ENCODE data around the gene FAF1.

FAF1 gene

GRCh38 chr1:50983219-50983802 is 23.2 kb upstream of the FAF1 start:
- TF ChIP-seq POLR2A (IDR thresholded peaks at IDR 0.05; ENCODE audit: low read length) (no peak), GATA1 (IDR thresholded peaks at IDR 0.05; ENCODE audit: low read depth, low read length) (no peak)
- DNase-seq = no peak

- TF ChIP-seq GATA1 (IDR thresholded peaks at IDR 0.05; ENCODE audit: low read depth, low read length) (no peak), POLR2A (IDR thresholded peaks at IDR 0.05; ENCODE audit: low read length) (no peak)
- DNase-seq = no peak
These were observed 22.5 kb upstream of the FAF1 start for GRCh38 chr1:50982611-50983010.

GRCh38 chr1:50981741-50982140 is 21.7 kb upstream of the FAF1 start:
- TF ChIP-seq GATA1 (IDR thresholded peaks at IDR 0.05; ENCODE audit: low read depth, low read length) (no peak), POLR2A (IDR thresholded peaks at IDR 0.05; ENCODE audit: low read length) (no peak)
- DNase-seq = no peak

- DNase-seq = no peak
- TF ChIP-seq POLR2A (IDR thresholded peaks at IDR 0.05; ENCODE audit: low read length) = no peak
- no peak for TF ChIP-seq GATA1 (IDR thresholded peaks at IDR 0.05; ENCODE audit: low read depth, low read length)
These were observed 20.4 kb upstream of the FAF1 start for GRCh38 chr1:50980505-50980904.

- DNase-seq = no peak
- TF ChIP-seq POLR2A (IDR thresholded peaks at IDR 0.05; ENCODE audit: low read length) = no peak
- no peak for TF ChIP-seq GATA1 (IDR thresholded peaks at IDR 0.05; ENCODE audit: low read depth, low read length)
These were observed 19.9 kb upstream of the FAF1 start for GRCh38 chr1:50979937-50980336.

GRCh38 chr1:50978852-50979781 is 19.1 kb upstream of the FAF1 start:
- DNase-seq = peak; percentile 26 to 49
- TF ChIP-seq GATA1 (IDR thresholded peaks at IDR 0.05; ENCODE audit: low read depth, low read length) (no peak), POLR2A (IDR thresholded peaks at IDR 0.05; ENCODE audit: low read length) (no peak)

- TF ChIP-seq GATA1 (IDR thresholded peaks at IDR 0.05; ENCODE audit: low read depth, low read length) (no peak), POLR2A (IDR thresholded peaks at IDR 0.05; ENCODE audit: low read length) (peak; percentile 56)
- DNase-seq = peak; percentile 55 to 67
These were observed 18.2 kb upstream of the FAF1 start for GRCh38 chr1:50978144-50978851.

GRCh38 chr1:50977575-50978143 is 17.6 kb upstream of the FAF1 start:
- TF ChIP-seq GATA1 (IDR thresholded peaks at IDR 0.05; ENCODE audit: low read depth, low read length) (no peak), POLR2A (IDR thresholded peaks at IDR 0.05; ENCODE audit: low read length) (peak; percentile 24)
- peak; percentile 46 to 62 for DNase-seq

- TF ChIP-seq GATA1 (IDR thresholded peaks at IDR 0.05; ENCODE audit: low read depth, low read length) (no peak), POLR2A (IDR thresholded peaks at IDR 0.05; ENCODE audit: low read length) (peak; percentile 59)
- DNase-seq = peak; percentile 44 to 59
These were observed 17.0 kb upstream of the FAF1 start for GRCh38 chr1:50976890-50977574.

- peak in 1 of 2 experiments; percentile 31 for DNase-seq
- no peak for TF ChIP-seq GATA1 (IDR thresholded peaks at IDR 0.05; ENCODE audit: low read depth, low read length)
- no peak for TF ChIP-seq POLR2A (IDR thresholded peaks at IDR 0.05; ENCODE audit: low read length)
These were observed 16.2 kb upstream of the FAF1 start for GRCh38 chr1:50976111-50976889.

GRCh38 chr1:50975436-50975835 is 15.4 kb upstream of the FAF1 start:
- TF ChIP-seq GATA1 (IDR thresholded peaks at IDR 0.05; ENCODE audit: low read depth, low read length) = no peak
- TF ChIP-seq POLR2A (IDR thresholded peaks at IDR 0.05; ENCODE audit: low read length) = no peak
- DNase-seq = no peak

GRCh38 chr1:50974618-50974935 is 14.5 kb upstream of the FAF1 start:
- TF ChIP-seq GATA1 (IDR thresholded peaks at IDR 0.05; ENCODE audit: low read depth, low read length) = no peak
- no peak for TF ChIP-seq POLR2A (IDR thresholded peaks at IDR 0.05; ENCODE audit: low read length)
- no peak for DNase-seq
